ENCODE results near the gene DYRK3.
"Not testable (repeated sequence)": the region's sequence is repeated elsewhere in the genome, so short reads cannot be mapped to it uniquely, and the experiment has no call there.

DYRK3 gene

GRCh38 chr1:206604861-206605260, 30.5 kb upstream of the DYRK3 start:
- no peaks in the 10 kb centered on the region for H3K27me3 Mint-ChIP-seq
- no peaks in the 10 kb centered on the region for H3K9me3 Mint-ChIP-seq
- H3K36me3 Mint-ChIP-seq: peaks cover 34% of the 10 kb centered on the region
- H3K4me1 Mint-ChIP-seq: peaks cover 14% of the 10 kb centered on the region
- CTCF ChIA-PET: interaction anchor here (4.0 to 9.7 kb wide), 2 partner anchors 13 to 60 kb away, joined by 20 to 100 read pairs; no protein-coding TSS in a partner anchor
- DNase-seq: no peak
- no peak overlapping the region for H3K4me3 Mint-ChIP-seq
- no peak overlapping the region for H3K27ac Mint-ChIP-seq

- peaks cover 28% of the 10 kb centered on the region for H3K4me1 Mint-ChIP-seq
- no peaks in the 10 kb centered on the region for H3K9me3 Mint-ChIP-seq
- no peak overlapping the region for H3K27ac Mint-ChIP-seq
- no peaks in the 10 kb centered on the region for H3K27me3 Mint-ChIP-seq
- CTCF ChIA-PET: interaction anchor here (0.9 to 9.7 kb wide), 9 partner anchors 13 to 137 kb away, joined by 3 to 100 read pairs (median 4); partner anchors contain the start of gene IKBKE
- peaks cover 34% of the 10 kb centered on the region for H3K36me3 Mint-ChIP-seq
- H3K4me3 Mint-ChIP-seq: no peak overlapping the region
- peak; percentile 36 for DNase-seq
Measured at GRCh38 chr1:206606867-206607266, 28.5 kb upstream of the DYRK3 start.

- DNase-seq: peak; percentile 76
- H3K36me3 Mint-ChIP-seq: peaks cover 25% of the 10 kb centered on the region
- H3K27me3 Mint-ChIP-seq: no peaks in the 10 kb centered on the region
- no peak overlapping the region for H3K4me3 Mint-ChIP-seq
- no peak overlapping the region for H3K27ac Mint-ChIP-seq
- H3K4me1 Mint-ChIP-seq: peaks cover 30% of the 10 kb centered on the region
- CTCF ChIA-PET: interaction anchor here (0.7 to 9.7 kb wide), 11 partner anchors 15 to 374 kb away, joined by 3 to 100 read pairs (median 5); partner anchors contain the start of gene IKBKE
- H3K9me3 Mint-ChIP-seq: no peaks in the 10 kb centered on the region
Measured at GRCh38 chr1:206608108-206608698, 27.1 kb upstream of the DYRK3 start.

GRCh38 chr1:206609229-206609991, 25.9 kb upstream of the DYRK3 start:
- Mint-ChIP-seq H3K9me3 (no peaks in the 10 kb centered on the region), H3K27me3 (peaks cover under 1% of the 10 kb centered on the region), H3K36me3 (peaks cover 22% of the 10 kb centered on the region), H3K27ac (peak overlapping the region; percentile 29), H3K4me1 (peaks cover 30% of the 10 kb centered on the region), H3K4me3 (peak overlapping the region; percentile 10)
- no peak for DNase-seq
- CTCF ChIA-PET: interaction anchor here (0.7 to 9.7 kb wide), 12 partner anchors 8 to 372 kb away, joined by 3 to 100 read pairs (median 5); partner anchors contain the start of gene DYRK3

- peaks cover 13% of the 10 kb centered on the region for H3K36me3 Mint-ChIP-seq
- no peaks in the 10 kb centered on the region for H3K9me3 Mint-ChIP-seq
- H3K4me1 Mint-ChIP-seq: peaks cover 30% of the 10 kb centered on the region
- peak; percentile 94 for DNase-seq
- H3K27ac Mint-ChIP-seq: peak within 1 kb of the TSS; percentile 86
- peak within 1 kb of the TSS; percentile 81 for H3K4me3 Mint-ChIP-seq
- peaks cover 18% of the 10 kb centered on the region for H3K27me3 Mint-ChIP-seq
- CTCF ChIA-PET: interaction anchor here (0.6 to 9.7 kb wide), 19 partner anchors 9 to 196 kb away, joined by 3 to 100 read pairs (median 4); partner anchors contain the start of genes DYRK3 and IKBKE
Measured at GRCh38 chr1:206612129-206612876, 23.0 kb upstream of the DYRK3 start, which contains the start of gene EIF2D. Gene EIF2D, minus strand, starts transcription at chr1:206612465. Its CDS starts 123 bp downstream, at chr1:206612342.

- H3K27me3 Mint-ChIP-seq: peaks cover 47% of the 10 kb centered on the region
- not testable (repeated sequence) for H3K27ac Mint-ChIP-seq, H3K4me1 Mint-ChIP-seq, DNase-seq, H3K4me3 Mint-ChIP-seq, H3K36me3 Mint-ChIP-seq, H3K9me3 Mint-ChIP-seq
- CTCF ChIA-PET: interaction anchor here (0.7 to 2.4 kb wide), 3 partner anchors 38 to 1910 kb away, joined by 3 to 15 read pairs (median 3); no protein-coding TSS in a partner anchor
Measured at GRCh38 chr1:206626396-206626795, 8.9 kb upstream of the DYRK3 start.

GRCh38 chr1:206628916-206629315, 6.4 kb upstream of the DYRK3 start:
- Mint-ChIP-seq H3K9me3 (peaks cover 3% of the 10 kb centered on the region), H3K4me3 (no peak overlapping the region)
- CTCF ChIA-PET: interaction anchor here (1.0 to 4.7 kb wide), 7 partner anchors 8 to 354 kb away, joined by 3 to 82 read pairs (median 5); partner anchors contain the start of gene EIF2D

GRCh38 chr1:206631085-206631509, 4.2 kb upstream of the DYRK3 start:
- Mint-ChIP-seq H3K4me3 (no peak overlapping the region), H3K27ac (no peak overlapping the region), H3K36me3 (no peaks in the 10 kb centered on the region), H3K4me1 (peaks cover 17% of the 10 kb centered on the region), H3K27me3 (peaks cover 52% of the 10 kb centered on the region), H3K9me3 (peaks cover 3% of the 10 kb centered on the region)
- CTCF ChIA-PET: interaction anchor here (0.6 to 4.7 kb wide), 26 partner anchors 9 to 373 kb away, joined by 3 to 82 read pairs (median 4); partner anchors contain the start of gene EIF2D
- DNase-seq: peak; percentile 43

More at GRCh38 chr1:206628916-206629315, 6.4 kb upstream of the DYRK3 start:
- Mint-ChIP-seq H3K27ac (no peak overlapping the region), H3K36me3 (no peaks in the 10 kb centered on the region), H3K27me3 (peaks cover 51% of the 10 kb centered on the region), H3K4me1 (no peaks in the 10 kb centered on the region)
- DNase-seq: no peak

GRCh38 chr1:206633708-206634121, 1.6 kb upstream of the DYRK3 start:
- H3K4me3 Mint-ChIP-seq: no peak overlapping the region
- DNase-seq: no peak
- CTCF ChIA-PET: interaction anchor here (0.7 to 8.5 kb wide), 12 partner anchors 13 to 348 kb away, joined by 3 to 188 read pairs (median 8); partner anchors contain the start of gene EIF2D
- H3K9me3 Mint-ChIP-seq: no peaks in the 10 kb centered on the region
- H3K4me1 Mint-ChIP-seq: peaks cover 26% of the 10 kb centered on the region
- H3K36me3 Mint-ChIP-seq: no peaks in the 10 kb centered on the region
- H3K27ac Mint-ChIP-seq: no peak overlapping the region
- peaks cover 42% of the 10 kb centered on the region for H3K27me3 Mint-ChIP-seq

GRCh38 chr1:206634365-206635079, 814 bp upstream of the DYRK3 start:
- Mint-ChIP-seq H3K4me3 (peak overlapping the region; percentile 77), H3K27me3 (peaks cover 38% of the 10 kb centered on the region), H3K4me1 (peaks cover 26% of the 10 kb centered on the region), H3K36me3 (no peaks in the 10 kb centered on the region), H3K27ac (peak overlapping the region; percentile 85), H3K9me3 (no peaks in the 10 kb centered on the region)
- CTCF ChIA-PET: interaction anchor here (0.7 to 8.5 kb wide), 25 partner anchors 9 to 347 kb away, joined by 3 to 188 read pairs (median 4); partner anchors contain the start of gene EIF2D
- DNase-seq: peak; percentile 85

GRCh38 chr1:206635978-206636345, 626 bp downstream of the DYRK3 start:
- H3K36me3 Mint-ChIP-seq: no peaks in the 10 kb centered on the region
- peaks cover 36% of the 10 kb centered on the region for H3K27me3 Mint-ChIP-seq
- H3K4me1 Mint-ChIP-seq: peaks cover 26% of the 10 kb centered on the region
- no peak for DNase-seq
- CTCF ChIA-PET: interaction anchor here (1.1 to 8.5 kb wide), 13 partner anchors 8 to 345 kb away, joined by 3 to 188 read pairs (median 8); partner anchors contain the start of gene EIF2D
- no peak overlapping the region for H3K27ac Mint-ChIP-seq
- no peaks in the 10 kb centered on the region for H3K9me3 Mint-ChIP-seq
- peak overlapping the region; percentile 77 for H3K4me3 Mint-ChIP-seq

GRCh38 chr1:206636671-206637070, 1.3 kb downstream of the DYRK3 start:
- Mint-ChIP-seq H3K9me3 (no peaks in the 10 kb centered on the region), H3K4me1 (peaks cover 26% of the 10 kb centered on the region), H3K27me3 (peaks cover 32% of the 10 kb centered on the region), H3K4me3 (no peak overlapping the region), H3K36me3 (no peaks in the 10 kb centered on the region), H3K27ac (no peak overlapping the region)
- CTCF ChIA-PET: interaction anchor here (0.8 to 8.5 kb wide), 3 partner anchors 14 to 345 kb away, joined by 3 to 188 read pairs (median 23); no protein-coding TSS in a partner anchor
- DNase-seq: no peak

GRCh38 chr1:206637605-206638004, 2.3 kb downstream of the DYRK3 start:
- CTCF ChIA-PET: interaction anchor here (0.6 to 8.5 kb wide), 4 partner anchors 13 to 1152 kb away, joined by 3 to 188 read pairs (median 4); no protein-coding TSS in a partner anchor
- Mint-ChIP-seq H3K27me3 (peaks cover 22% of the 10 kb centered on the region), H3K4me1 (peaks cover 26% of the 10 kb centered on the region), H3K9me3 (no peaks in the 10 kb centered on the region), H3K27ac (no peak overlapping the region), H3K4me3 (no peak overlapping the region), H3K36me3 (no peaks in the 10 kb centered on the region)
- DNase-seq: no peak
